ENCODE data around the gene DCAF12L2. TPM values are rescaled to one million over a fixed set of nuclear protein-coding genes. Genes with fewer than 3 reads are reported as not detected.

Gene DCAF12L2
- 0.33 TPM in 1 of 2 replicates, not detected in the other for total RNA-seq

GRCh38 chrX:126165721-126166461, at the start of gene DCAF12L2:
TSS of gene DCAF12L2 (minus strand) at chrX:126166289. CDS start at chrX:126165924, 365 bp downstream.

Data from vein endothelial cell (primary cell).